ENCODE data around the gene CTBP2.
"Not testable (repeated sequence)": the region's sequence is repeated elsewhere in the genome, so short reads cannot be mapped to it uniquely, and the experiment has no call there.

The CTBP2 gene

GRCh38 chr10:125158601-125159485 lies 1.5 kb downstream of the CTBP2 start:
- peak in 11 of 14 donors; percentile 17 to 83 (median 56) for DNase-seq

DNA sequence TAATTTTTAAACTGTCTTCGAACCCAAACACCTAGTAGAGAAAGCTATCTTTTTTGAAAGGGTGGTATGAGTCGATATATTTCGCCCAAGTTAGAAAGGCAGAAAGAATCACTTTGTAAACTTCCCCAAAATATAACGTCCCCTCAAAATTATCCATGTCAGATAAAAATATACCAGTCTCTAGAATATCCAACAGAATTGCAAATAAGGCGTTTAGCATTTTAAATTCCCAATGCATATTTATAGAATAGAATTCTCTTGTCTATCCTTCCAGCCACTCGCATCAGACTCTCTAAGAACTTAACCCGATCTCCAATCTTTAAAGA lies 2.1 kb downstream of the CTBP2 start:
- DNase-seq, result no peak

DNA sequence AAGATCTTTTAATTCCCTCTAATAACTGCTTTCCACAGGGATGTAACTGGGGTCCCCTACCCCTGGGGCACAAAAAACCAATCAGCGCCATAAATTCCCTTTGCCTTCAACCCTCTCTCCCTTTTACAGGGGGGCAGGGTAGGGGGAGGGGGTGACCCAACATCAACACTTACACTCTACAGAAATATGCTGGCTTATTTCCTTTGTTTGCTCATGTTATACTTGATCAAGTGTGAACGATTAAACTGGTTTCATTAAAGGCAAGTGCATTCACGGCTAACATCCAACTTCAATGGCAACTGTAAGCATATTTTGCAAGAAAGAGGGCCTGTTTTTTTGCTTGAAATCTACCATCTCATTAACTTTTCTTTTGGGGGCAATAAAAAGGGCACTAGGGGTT lies 2.9 kb downstream of the CTBP2 start:
- no peak for DNase-seq

- DNase-seq, result no peak
Measured at GRCh38 chr10:125156739-125157480, 3.5 kb downstream of the CTBP2 start.

GRCh38 chr10:125156196-125156595 lies 4.2 kb downstream of the CTBP2 start:
- no peak for DNase-seq

- DNase-seq, result peak in 3 of 14 donors; percentile 23 to 67 (median 44)
Measured at GRCh38 chr10:125155101-125155500, 5.3 kb downstream of the CTBP2 start.

- DNase-seq, result peak in 1 of 14 donors; percentile 31
Measured at GRCh38 chr10:125154529-125154928, 5.8 kb downstream of the CTBP2 start.

- DNase-seq, result peak in 3 of 14 donors; percentile 15 to 27 (median 20)
Measured at GRCh38 chr10:125153703-125154490, 6.5 kb downstream of the CTBP2 start.

DNA sequence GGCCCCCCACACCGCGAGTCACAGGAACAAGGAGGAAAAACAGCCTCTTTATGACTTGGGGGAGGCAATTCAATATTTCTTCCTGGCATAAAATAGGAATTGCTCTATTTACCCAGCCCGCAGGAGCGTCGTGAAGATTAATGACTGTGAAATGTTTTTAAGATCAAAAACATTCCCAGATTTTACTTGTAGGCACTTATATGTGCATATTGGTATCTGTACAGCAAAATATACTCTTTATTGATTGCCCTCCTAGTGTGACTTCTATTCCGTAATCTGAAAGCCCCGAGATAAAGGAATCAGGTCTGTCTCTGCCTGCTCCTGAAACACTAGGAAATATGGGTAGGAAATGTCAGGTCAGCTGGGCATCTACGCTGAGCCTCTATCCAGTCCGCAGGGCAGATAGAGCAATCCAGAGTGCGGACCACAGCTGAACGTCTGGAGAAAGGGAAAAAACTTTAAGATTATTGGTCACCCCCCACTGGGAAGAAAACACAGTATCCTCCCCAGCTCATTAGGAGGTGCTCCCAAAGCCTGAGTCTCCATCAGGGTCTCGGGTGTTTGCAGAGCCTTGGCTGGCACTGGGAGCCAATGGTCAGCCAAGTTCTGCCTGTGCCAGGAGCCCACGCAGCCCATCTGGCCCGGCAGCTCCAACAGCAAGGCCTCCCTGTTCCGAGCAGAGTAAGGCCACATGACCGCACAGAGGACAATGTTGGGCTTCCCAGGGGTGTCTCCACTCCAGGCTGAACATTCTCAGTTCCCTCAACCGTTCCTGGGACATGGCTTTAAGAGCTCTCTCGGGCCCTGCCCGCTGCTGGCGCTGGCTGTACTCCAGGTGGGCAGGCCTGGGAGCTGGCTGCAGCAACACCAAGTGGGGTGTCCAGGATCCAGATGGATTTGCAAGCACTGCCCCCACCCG lies 7.7 kb downstream of the CTBP2 start:
- DNase-seq, result peak; percentile 13 to 93 (median 78)

GRCh38 chr10:125151553-125152449 lies 8.6 kb downstream of the CTBP2 start:
- no peak for DNase-seq

DNA sequence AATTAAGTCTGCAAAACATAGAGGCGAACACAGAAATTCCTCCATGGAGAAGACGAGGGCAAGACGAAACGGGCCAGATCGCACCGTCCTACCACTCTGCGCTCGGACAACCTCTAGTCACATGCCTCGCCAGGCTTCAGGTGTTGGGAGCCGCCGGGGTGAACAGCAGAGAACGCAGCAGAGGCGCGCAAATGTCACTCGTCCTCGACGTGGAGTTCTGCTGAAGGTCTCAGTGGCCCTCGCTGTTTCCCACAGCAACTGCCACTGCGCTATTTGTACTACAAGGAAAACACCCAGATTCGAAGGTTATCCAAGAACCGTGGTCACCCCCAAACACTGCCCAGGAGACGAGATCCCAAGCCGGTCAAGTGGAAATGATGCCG lies 9.2 kb downstream of the CTBP2 start:
- no peak for DNase-seq

DNA sequence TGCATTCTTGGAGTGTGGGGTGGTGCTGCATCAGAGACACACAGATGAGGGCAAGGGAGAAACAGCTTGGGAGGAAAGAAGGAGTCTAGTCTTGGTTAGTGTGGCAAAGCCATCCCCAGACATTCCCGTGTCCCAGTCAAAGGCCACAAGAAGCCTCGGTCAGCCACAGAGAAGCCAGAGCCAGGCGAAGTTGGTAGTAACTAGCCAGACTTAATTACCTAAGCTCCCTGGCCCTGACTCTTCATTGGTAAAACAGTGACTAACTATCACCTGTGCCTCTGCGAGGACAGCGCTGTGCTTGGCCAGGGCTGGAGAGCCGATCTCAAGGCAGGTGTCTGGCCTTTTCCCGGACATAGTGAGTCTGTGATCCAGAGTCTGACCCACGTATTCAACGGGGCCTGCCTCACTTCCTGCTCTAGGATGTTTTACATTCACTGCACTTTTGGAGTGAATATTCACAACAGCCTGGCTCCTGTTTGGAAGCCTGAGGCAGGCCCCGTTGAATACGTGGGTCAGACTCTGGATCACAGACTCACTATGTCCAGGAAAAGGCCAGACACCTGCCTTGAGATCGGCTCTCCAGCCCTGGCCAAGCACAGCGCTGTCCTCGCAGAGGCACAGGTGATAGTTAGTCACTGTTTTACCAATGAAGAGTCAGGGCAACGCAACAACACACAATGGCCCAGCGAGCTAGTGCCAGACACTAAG lies 9.8 kb downstream of the CTBP2 start:
- DNase-seq, result not testable (repeated sequence)

DNA sequence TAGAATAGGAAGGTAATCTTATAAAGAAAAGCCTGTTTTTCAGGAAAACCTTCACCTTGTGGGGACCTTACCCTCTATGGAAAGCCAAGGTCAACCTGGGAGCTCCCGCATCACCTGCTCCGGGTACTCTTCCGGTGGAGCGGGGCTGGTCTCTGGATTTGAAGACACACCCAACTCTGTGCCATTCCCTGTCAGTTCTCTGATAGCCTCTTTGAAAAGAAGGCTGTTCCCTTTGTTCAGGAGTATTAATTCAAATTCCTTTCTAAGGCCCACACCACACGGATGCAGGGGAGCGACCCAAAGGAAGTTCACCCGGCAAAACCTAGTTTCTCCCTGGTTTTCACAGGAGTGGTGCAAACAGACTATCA lies 10.7 kb downstream of the CTBP2 start:
- DNase-seq, result no peak

- peak in 3 of 14 donors; percentile 27 to 55 (median 41) for DNase-seq
Measured at GRCh38 chr10:125149036-125149679, 11.2 kb downstream of the CTBP2 start.

DNA sequence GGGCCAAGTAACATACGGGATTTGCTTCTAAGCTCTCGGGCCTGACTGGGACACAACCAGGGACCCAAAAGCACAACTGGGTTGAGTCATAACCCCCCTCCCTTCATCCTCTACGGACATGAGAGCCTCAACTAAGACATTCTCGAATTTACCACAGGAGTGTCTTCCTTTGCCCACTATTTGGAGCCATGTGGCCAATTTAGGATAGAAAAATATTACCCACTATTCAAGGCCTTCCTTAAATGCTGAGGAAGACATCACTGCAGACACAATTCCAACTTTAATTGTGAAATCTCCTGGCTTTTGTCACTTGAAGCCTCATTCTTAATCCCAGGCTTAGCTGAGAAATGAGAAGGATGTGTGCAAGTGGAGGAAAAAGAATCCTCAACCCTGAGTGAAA lies 11.8 kb downstream of the CTBP2 start:
- DNase-seq, result no peak

- no peak for DNase-seq
Measured at GRCh38 chr10:125147971-125148439, 12.4 kb downstream of the CTBP2 start.

DNA sequence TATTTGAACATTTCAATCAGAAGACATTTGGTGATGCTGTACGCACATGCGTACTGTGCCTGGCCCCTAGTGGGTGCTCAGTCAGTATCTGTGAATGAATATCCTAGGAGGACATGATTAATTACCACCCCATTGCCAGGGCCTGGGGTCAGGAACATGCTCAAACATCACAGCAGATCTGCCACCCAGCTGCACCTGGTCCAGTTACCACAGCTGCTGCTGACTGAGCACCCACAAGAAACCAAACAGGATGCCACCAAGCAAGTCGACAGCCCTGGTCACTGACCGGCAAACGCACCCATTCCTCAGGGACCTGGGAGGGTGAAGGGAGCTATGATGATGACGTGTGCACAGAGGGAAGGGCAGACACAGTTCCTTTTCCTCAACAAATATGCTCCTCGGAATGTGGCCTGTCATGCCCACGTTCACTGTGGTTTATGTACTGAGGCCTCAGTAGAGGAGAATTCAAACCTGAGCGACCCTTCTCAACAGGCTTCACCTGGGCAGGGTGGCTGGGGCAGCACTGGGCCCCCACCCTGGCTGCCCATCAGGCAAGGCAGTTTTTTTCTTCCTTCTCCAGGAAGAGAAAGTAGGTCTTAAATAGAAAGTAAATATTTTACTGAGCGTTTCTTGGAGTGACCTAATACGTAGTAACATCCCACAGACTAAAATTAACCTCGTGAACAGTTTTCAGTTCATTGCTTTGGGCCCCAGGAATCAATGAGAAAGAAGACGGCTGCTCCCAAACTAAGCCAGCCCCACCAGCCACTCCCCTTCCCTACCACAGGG lies 13.4 kb downstream of the CTBP2 start:
- no peak for DNase-seq

DNA sequence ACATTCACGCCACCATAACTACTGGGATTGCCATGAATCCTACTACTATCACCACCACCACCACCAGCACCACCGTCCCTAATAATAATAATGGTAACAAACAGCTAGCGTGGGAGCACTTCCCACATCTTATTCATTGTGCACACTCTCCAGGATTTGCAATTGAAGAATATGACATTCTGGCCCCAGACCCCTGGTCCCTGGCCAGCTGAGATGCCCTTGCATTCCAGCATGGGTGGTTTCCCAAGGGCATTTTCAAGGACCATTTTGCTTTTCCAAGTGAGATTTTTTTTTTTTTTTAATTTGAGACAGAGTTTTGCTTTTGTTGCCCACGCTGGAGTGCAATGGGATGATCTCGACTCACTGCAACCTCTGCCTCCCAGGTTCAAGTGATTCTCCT lies 14.7 kb downstream of the CTBP2 start:
- DNase-seq, result no peak

Data from C1 segment of cervical spinal cord (tissue), 14 donors.